ENCODE data around the gene UBE2E1.

Gene UBE2E1

DNA sequence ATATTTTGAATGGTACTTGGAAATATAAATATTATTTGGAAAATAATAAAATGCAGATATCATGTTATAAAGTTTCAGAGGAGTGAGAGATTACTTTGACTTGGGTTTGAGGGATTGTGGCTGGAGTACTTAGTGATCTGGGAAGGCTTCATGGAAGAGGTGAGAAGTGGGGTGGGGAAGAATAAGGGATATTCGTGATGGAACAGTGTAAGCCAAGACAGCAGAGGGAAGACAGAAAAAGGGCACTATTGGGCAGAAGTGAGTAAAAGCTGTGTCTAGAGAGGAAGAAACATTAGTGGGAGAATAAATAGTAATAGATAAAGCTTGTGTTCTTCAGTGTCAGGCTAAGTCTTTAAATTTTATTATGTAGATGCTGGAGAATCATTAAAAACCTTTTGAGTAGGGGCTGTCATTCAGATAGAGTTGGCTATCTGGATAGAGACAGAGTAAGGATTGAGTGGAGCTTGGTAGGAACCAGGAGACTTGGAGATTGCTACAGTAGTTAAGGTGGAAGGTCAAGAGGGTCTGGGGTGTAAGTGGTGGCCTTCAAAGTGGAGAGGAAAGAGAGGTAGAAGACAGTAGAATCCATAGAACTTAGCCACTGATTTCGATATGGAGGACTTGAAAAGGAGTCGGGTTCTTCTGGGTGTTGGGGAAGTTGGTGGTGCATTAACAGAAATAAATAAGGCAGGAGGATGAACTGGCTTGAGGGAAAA is 11.9 kb downstream of the UBE2E1 start:
- CTCF ChIA-PET = interaction anchor here (1.0 kb wide), 1 partner anchor 16 kb away, joined by 3 read pairs; no protein-coding TSS in a partner anchor
- POLR2A ChIA-PET = no interaction called here
- TF ChIP-seq SUZ12 (IDR thresholded peaks at IDR 0.05) (no peak), TARDBP (IDR thresholded peaks at IDR 0.05) (no peak), BHLHE40 (IDR thresholded peaks at IDR 0.05; ENCODE audit: borderline replicate concordance) (no peak), FOXM1 (IDR thresholded peaks at IDR 0.05; ENCODE audit: borderline replicate concordance) (no peak), ZNF384 (IDR thresholded peaks at IDR 0.05) (no peak), ELF4 (IDR thresholded peaks at IDR 0.05) (no peak), CTBP1 (IDR thresholded peaks at IDR 0.05; ENCODE audit: borderline replicate concordance) (no peak), SP1 (IDR thresholded peaks at IDR 0.05) (no peak), HDGF (IDR thresholded peaks at IDR 0.05; ENCODE audit: borderline replicate concordance) (no peak), ARNT (IDR thresholded peaks at IDR 0.05) (no peak), FOXA1 (IDR thresholded peaks at IDR 0.05) (no peak), FOXK2 (IDR thresholded peaks at IDR 0.05) (no peak), L3MBTL2 (conservative IDR thresholded peaks at IDR 0.05) (no peak), NFRKB (IDR thresholded peaks at IDR 0.05) (no peak)
- TF ChIP-seq, protein P1, sequence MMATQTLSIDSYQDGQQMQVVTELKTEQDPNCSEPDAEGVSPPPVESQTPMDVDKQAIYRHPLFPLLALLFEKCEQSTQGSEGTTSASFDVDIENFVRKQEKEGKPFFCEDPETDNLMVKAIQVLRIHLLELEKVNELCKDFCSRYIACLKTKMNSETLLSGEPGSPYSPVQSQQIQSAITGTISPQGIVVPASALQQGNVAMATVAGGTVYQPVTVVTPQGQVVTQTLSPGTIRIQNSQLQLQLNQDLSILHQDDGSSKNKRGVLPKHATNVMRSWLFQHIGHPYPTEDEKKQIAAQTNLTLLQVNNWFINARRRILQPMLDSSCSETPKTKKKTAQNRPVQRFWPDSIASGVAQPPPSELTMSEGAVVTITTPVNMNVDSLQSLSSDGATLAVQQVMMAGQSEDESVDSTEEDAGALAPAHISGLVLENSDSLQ (IDR thresholded peaks at IDR 0.05) = no peak
- no peak for DNase-seq (ENCODE audit: extremely low spot score)

DNA sequence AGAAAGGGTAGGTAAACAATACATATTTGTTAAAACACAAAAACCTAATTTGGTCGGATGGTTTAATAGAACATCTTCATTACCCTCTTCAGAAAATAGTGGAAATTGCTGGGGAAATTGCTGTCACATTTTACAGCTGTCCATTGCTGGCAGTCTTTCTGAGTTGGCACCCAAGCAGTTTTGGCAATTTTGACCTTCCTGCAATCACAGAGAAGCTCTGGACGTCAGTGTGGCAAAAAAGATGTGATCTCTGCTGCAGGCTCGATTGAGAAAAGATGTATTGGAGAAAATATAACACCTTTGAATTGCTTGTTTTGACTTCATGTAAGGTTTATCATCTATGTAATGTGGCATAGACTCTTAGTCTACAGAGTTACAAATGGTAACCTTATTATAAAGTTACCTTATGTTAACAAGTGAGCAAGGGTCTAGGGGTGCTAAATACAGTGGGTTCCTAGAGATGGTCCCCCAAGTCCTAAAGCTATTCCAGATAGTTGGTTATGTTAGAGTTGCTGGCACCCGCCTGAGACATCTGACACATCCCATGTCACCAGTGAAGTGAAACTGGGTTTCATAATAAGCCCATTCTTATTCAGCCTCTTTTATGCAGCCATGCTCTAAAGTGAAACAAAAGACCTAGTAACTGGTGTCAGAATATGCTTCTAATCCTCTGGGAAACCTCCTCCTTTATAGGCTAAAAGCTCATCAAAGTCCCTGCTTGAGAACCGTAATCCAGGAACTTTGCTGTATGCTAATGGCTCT is 14.0 kb downstream of the UBE2E1 start:
- CTCF ChIA-PET = no interaction called here
- POLR2A ChIA-PET = interaction anchor here (2.4 kb wide), 1 partner anchor 97 kb away, joined by 8 read pairs; the partner anchor contains the start of genes NKIRAS1 and RPL15
- TF ChIP-seq SP1 (IDR thresholded peaks at IDR 0.05) (no peak), ARNT (IDR thresholded peaks at IDR 0.05) (no peak), FOXM1 (IDR thresholded peaks at IDR 0.05; ENCODE audit: borderline replicate concordance) (no peak), HDGF (IDR thresholded peaks at IDR 0.05; ENCODE audit: borderline replicate concordance) (no peak), ELF4 (IDR thresholded peaks at IDR 0.05) (no peak), FOXA1 (IDR thresholded peaks at IDR 0.05) (no peak), FOXK2 (IDR thresholded peaks at IDR 0.05) (no peak), SUZ12 (IDR thresholded peaks at IDR 0.05) (no peak), NFRKB (IDR thresholded peaks at IDR 0.05) (no peak), TARDBP (IDR thresholded peaks at IDR 0.05) (no peak), ZNF384 (IDR thresholded peaks at IDR 0.05) (no peak), L3MBTL2 (conservative IDR thresholded peaks at IDR 0.05) (no peak), BHLHE40 (IDR thresholded peaks at IDR 0.05; ENCODE audit: borderline replicate concordance) (no peak), CTBP1 (IDR thresholded peaks at IDR 0.05; ENCODE audit: borderline replicate concordance) (no peak), LEF1 (IDR thresholded peaks at IDR 0.05; ENCODE audit: borderline replicate concordance) (no peak)
- TF ChIP-seq, protein P1 (IDR thresholded peaks at IDR 0.05) = no peak
- DNase-seq (ENCODE audit: extremely low spot score) = no peak

DNA sequence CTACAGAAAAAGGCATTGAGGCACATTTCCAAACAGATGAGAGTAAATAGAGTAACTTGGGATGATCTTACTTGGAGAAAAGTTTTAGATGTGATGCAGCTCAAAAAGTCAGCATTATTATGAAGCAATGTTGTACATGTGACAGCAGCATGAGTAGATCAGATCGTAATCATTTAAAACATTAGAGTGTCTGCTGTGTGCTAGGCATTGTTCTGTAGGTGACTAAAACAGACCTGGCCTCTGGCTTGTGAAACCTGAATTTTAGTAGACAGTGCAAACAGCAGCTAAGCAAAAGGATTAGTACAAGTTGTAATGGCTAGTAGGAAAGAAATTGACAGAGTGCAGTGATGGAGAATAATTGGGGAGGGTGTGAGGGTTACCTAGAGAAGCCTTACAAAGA is 15.1 kb downstream of the UBE2E1 start:
- CTCF ChIA-PET = no interaction called here
- POLR2A ChIA-PET = interaction anchor here (2.4 kb wide), 1 partner anchor 96 kb away, joined by 8 read pairs; the partner anchor contains the start of genes NKIRAS1 and RPL15
- DNase-seq (ENCODE audit: extremely low spot score) = no peak
- TF ChIP-seq NFRKB (IDR thresholded peaks at IDR 0.05) (no peak), LEF1 (IDR thresholded peaks at IDR 0.05; ENCODE audit: borderline replicate concordance) (no peak), ELF4 (IDR thresholded peaks at IDR 0.05) (no peak), CTBP1 (IDR thresholded peaks at IDR 0.05; ENCODE audit: borderline replicate concordance) (no peak), SUZ12 (IDR thresholded peaks at IDR 0.05) (no peak), SP1 (IDR thresholded peaks at IDR 0.05) (no peak), FOXA1 (IDR thresholded peaks at IDR 0.05) (no peak), TARDBP (IDR thresholded peaks at IDR 0.05) (no peak), BHLHE40 (IDR thresholded peaks at IDR 0.05; ENCODE audit: borderline replicate concordance) (no peak), ZNF384 (IDR thresholded peaks at IDR 0.05) (no peak), FOXM1 (IDR thresholded peaks at IDR 0.05; ENCODE audit: borderline replicate concordance) (no peak), ARNT (IDR thresholded peaks at IDR 0.05) (no peak), FOXK2 (IDR thresholded peaks at IDR 0.05) (no peak), HDGF (IDR thresholded peaks at IDR 0.05; ENCODE audit: borderline replicate concordance) (no peak), L3MBTL2 (conservative IDR thresholded peaks at IDR 0.05) (no peak)
- TF ChIP-seq, protein P1 (IDR thresholded peaks at IDR 0.05) = no peak

DNA sequence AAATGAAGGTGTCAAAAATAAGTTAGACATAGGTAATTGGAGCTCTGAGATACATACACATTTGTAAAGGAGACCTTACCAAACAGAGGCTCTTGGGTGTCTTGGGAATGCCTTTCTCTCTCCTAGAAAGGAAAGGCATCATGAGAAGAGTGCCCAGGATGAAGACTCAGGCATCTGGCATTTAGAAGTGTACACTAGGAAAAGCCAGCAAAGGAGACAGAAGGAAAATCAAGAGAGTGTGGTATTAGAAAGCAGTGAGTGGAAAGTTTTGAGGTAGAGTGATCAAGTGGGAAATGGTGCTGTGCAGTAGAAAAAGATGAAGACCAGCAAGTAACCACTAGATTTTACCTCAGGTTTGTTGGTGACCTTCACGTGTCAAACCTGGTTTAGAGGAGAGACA is 16.1 kb downstream of the UBE2E1 start:
- ChIA-PET POLR2A (no interaction called here), CTCF (interaction anchor here (1.3 kb wide), 1 partner anchor 12 kb away, joined by 3 read pairs; no protein-coding TSS in a partner anchor)
- TF ChIP-seq L3MBTL2 (conservative IDR thresholded peaks at IDR 0.05) = no peak
- no peak for TF ChIP-seq LEF1 (IDR thresholded peaks at IDR 0.05; ENCODE audit: borderline replicate concordance)
- no peak for TF ChIP-seq BHLHE40 (IDR thresholded peaks at IDR 0.05; ENCODE audit: borderline replicate concordance)
- no peak for TF ChIP-seq NFRKB (IDR thresholded peaks at IDR 0.05)
- TF ChIP-seq ZNF384 (IDR thresholded peaks at IDR 0.05) = no peak
- TF ChIP-seq SP1 (IDR thresholded peaks at IDR 0.05) = no peak
- TF ChIP-seq HDGF (IDR thresholded peaks at IDR 0.05; ENCODE audit: borderline replicate concordance) = no peak
- no peak for TF ChIP-seq ARNT (IDR thresholded peaks at IDR 0.05)
- no peak for TF ChIP-seq ELF4 (IDR thresholded peaks at IDR 0.05)
- no peak for DNase-seq (ENCODE audit: extremely low spot score)

DNA sequence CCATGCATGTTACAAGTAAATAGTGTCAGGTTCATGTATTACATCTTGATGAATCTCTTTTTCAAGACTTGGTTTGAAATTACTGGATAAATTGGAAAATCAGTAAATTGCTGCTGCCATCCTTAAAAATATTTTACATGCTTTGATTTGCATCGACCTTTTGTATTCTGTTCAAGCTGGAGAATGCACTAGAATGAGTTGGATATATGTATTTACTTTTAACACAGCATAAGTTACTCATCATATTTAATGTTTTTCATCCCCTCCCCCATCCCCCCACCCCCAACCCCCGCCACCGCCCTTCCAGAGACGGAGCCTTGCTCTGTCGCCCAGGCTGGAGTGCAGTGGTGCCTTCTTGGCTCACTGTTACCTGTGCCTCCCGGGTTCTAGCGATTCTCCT is 16.8 kb downstream of the UBE2E1 start:
- no peak for DNase-seq (ENCODE audit: extremely low spot score)
- ChIA-PET CTCF (interaction anchor here (1.3 kb wide), 1 partner anchor 11 kb away, joined by 3 read pairs; no protein-coding TSS in a partner anchor), POLR2A (no interaction called here)
- TF ChIP-seq FOXA1 (IDR thresholded peaks at IDR 0.05) (no peak), ARNT (IDR thresholded peaks at IDR 0.05) (no peak), BHLHE40 (IDR thresholded peaks at IDR 0.05; ENCODE audit: borderline replicate concordance) (no peak), FOXK2 (IDR thresholded peaks at IDR 0.05) (no peak), SUZ12 (IDR thresholded peaks at IDR 0.05) (no peak), NFRKB (IDR thresholded peaks at IDR 0.05) (no peak), FOXM1 (IDR thresholded peaks at IDR 0.05; ENCODE audit: borderline replicate concordance) (no peak), LEF1 (IDR thresholded peaks at IDR 0.05; ENCODE audit: borderline replicate concordance) (no peak), ELF4 (IDR thresholded peaks at IDR 0.05) (no peak)
